ENCODE data around the gene NMD3.

Gene NMD3

DNA sequence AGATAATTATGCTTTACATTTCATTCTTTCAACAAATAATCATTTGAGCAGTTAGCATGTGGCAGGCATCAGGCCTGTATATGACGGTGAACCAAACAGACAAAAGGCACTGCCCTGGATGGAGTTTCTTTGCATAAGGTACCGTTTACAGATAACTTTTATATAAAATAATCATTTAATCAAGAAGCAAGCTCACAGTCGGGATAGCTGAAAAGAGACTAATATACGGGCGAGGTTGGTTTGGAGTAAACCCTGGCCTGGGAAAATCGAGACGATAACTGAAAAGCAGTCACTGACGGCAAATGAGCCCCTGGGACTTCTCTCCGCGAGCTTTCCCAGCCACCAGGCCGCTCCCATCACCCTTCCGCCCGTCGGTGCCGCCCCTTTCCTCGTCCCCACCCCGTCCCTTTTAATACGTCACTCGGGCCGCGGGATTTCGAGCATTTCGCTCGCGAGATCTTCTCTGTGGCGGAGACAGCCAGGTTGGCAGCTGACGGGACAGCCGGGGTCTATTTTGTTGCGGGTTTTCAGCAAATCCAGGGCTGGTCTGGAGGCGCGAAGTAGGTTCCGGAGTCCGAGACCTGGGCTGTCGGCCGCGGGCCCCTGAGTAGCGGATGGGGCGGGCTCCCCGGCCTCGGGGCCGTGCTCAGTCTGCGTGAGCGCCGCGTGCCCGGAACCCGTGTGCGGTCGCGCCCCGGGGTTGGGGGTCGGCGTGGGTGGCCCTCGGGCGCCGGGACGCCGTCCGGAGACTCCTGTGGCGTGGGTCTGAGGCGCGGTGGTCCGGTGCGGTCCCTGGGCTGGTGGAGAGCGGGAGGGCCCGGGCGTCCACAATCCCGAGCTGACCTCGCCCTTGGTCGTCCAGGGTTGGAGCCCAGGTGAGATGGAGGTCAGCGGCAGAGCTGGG is at the start of gene NMD3:
Gene NMD3 (plus strand): TSS at position 462 of the 904 bp plus-strand sequence. CDS start 703 bp downstream, outside the sequence.
- Histone ChIP-seq H3K9me2 (ENCODE audit: low read depth, low read length) (no peaks in the 10 kb centered on the region), H3K9me3 (ENCODE audit: low read length) (no peaks in the 10 kb centered on the region), H3K27ac (ENCODE audit: low read depth, low read length, poor library complexity, severe bottlenecking) (no peak within 1 kb of the TSS), H3K36me3 (ENCODE audit: insufficient read depth, low read length) (peaks cover 35% of the 10 kb centered on the region), H2AFZ (ENCODE audit: low read length) (peak within 1 kb of the TSS; percentile 96), H3K4me3 (ENCODE audit: low read depth, low read length, poor library complexity, severe bottlenecking) (peak within 1 kb of the TSS; percentile 89), H3K9ac (ENCODE audit: low read length) (peak within 1 kb of the TSS; percentile 88), H3K4me1 (ENCODE audit: insufficient read depth, low read length, severe bottlenecking) (peaks cover 28% of the 10 kb centered on the region), H3K79me2 (ENCODE audit: insufficient read depth, low read length) (peaks cover 37% of the 10 kb centered on the region), H3F3A (ENCODE audit: insufficient read depth, low read length) (no peaks in the 10 kb centered on the region), H4K20me1 (ENCODE audit: insufficient read depth, low read length) (no peaks in the 10 kb centered on the region; the same call in 1 of the 2 replicates), H3K4me2 (ENCODE audit: low read length) (peak within 1 kb of the TSS; percentile 91), H3K27me3 (ENCODE audit: insufficient read depth, low read length) (no peaks in the 10 kb centered on the region)
- TF ChIP-seq CTCF (IDR thresholded peaks at IDR 0.05; ENCODE audit: low read length) = no peak
- TF ChIP-seq EZH2 (IDR thresholded peaks at IDR 0.05; ENCODE audit: borderline replicate concordance, low read length) = no peak

- Histone ChIP-seq H3K27ac (ENCODE audit: low read depth, low read length, poor library complexity, severe bottlenecking) (no peak overlapping the region), H3K27me3 (ENCODE audit: insufficient read depth, low read length) (no peaks in the 10 kb centered on the region), H3K4me1 (ENCODE audit: insufficient read depth, low read length, severe bottlenecking) (no peaks in the 10 kb centered on the region), H3K9me2 (ENCODE audit: low read depth, low read length) (no peaks in the 10 kb centered on the region), H3K9ac (ENCODE audit: low read length) (no peak overlapping the region), H3K4me2 (ENCODE audit: low read length) (no peak overlapping the region), H4K20me1 (ENCODE audit: insufficient read depth, low read length) (no peaks in the 10 kb centered on the region), H2AFZ (ENCODE audit: low read length) (no peak overlapping the region), H3K36me3 (ENCODE audit: insufficient read depth, low read length) (no peaks in the 10 kb centered on the region), H3F3A (ENCODE audit: insufficient read depth, low read length) (no peaks in the 10 kb centered on the region), H3K4me3 (ENCODE audit: low read depth, low read length, poor library complexity, severe bottlenecking) (no peak overlapping the region), H3K79me2 (ENCODE audit: insufficient read depth, low read length) (no peaks in the 10 kb centered on the region), H3K9me3 (ENCODE audit: low read length) (no peaks in the 10 kb centered on the region)
- 0 out of 2 replicates have a peak, but pooled peaks have one; percentile 7 for TF ChIP-seq CTCF (IDR thresholded peaks at IDR 0.05; ENCODE audit: low read length)
- TF ChIP-seq EZH2 (IDR thresholded peaks at IDR 0.05; ENCODE audit: borderline replicate concordance, low read length) = no peak
These were observed 49.2 kb upstream of the NMD3 start for GRCh38 chr3:161171639-161172552.

- H3K27ac ChIP-seq (ENCODE audit: low read depth, low read length, poor library complexity, severe bottlenecking) = no peak overlapping the region
- no peak overlapping the region for H3K9ac ChIP-seq (ENCODE audit: low read length)
- H3K9me3 ChIP-seq (ENCODE audit: low read length) = no peaks in the 10 kb centered on the region
- no peaks in the 10 kb centered on the region for H3K9me2 ChIP-seq (ENCODE audit: low read depth, low read length)
- TF ChIP-seq EZH2 (IDR thresholded peaks at IDR 0.05; ENCODE audit: borderline replicate concordance, low read length) (no peak), CTCF (IDR thresholded peaks at IDR 0.05; ENCODE audit: low read length) (no peak)
- H3K4me2 ChIP-seq (ENCODE audit: low read length) = no peak overlapping the region
- no peak overlapping the region for H2AFZ ChIP-seq (ENCODE audit: low read length)
- H3F3A ChIP-seq (ENCODE audit: insufficient read depth, low read length) = no peaks in the 10 kb centered on the region
- H3K27me3 ChIP-seq (ENCODE audit: insufficient read depth, low read length) = no peaks in the 10 kb centered on the region
- H3K4me3 ChIP-seq (ENCODE audit: low read depth, low read length, poor library complexity, severe bottlenecking) = no peak overlapping the region
- no peaks in the 10 kb centered on the region for H3K36me3 ChIP-seq (ENCODE audit: insufficient read depth, low read length)
- no peaks in the 10 kb centered on the region for H4K20me1 ChIP-seq (ENCODE audit: insufficient read depth, low read length)
- no peaks in the 10 kb centered on the region for H3K4me1 ChIP-seq (ENCODE audit: insufficient read depth, low read length, severe bottlenecking)
- no peaks in the 10 kb centered on the region for H3K79me2 ChIP-seq (ENCODE audit: insufficient read depth, low read length)
These were observed 45.6 kb upstream of the NMD3 start for GRCh38 chr3:161175506-161175905.
